WTC11 (cell line): ENCODE measurements around the gene OR6B2. TPM values are rescaled to one million over a fixed set of nuclear protein-coding genes. Genes with fewer than 3 reads are reported as not detected.

Experiments
- ATAC-seq: fragments of 200-7000 bp; cut with Tn5 transposase; 2 replicates; pipeline ENCODE4 v1.10.0; 2021; ENCODE audit warnings: mild to moderate bottlenecking, moderate library complexity
- CTCF ChIA-PET: fragments of 300-600 bp; sonication (Branson Sonifier 250); formaldehyde crosslinking; loops from one replicate; lab custom pipeline; 2021; ENCODE audit warnings: antibody characterized with exemption; lab: Charles Lee
- POLR2A ChIA-PET: fragments of 350-600 bp; sonication (Branson Sonifier 250); formaldehyde crosslinking; loops from one replicate; lab custom pipeline; 2021; ENCODE audit warnings: antibody characterized with exemption; lab: Charles Lee
- DNase-seq: peaks from one replicate; pipeline ENCODE4 v3.0.0; 2021; ENCODE audit warnings: low spot score
- H3K27ac Mint-ChIP-seq: 2 replicates; pipeline ENCODE4 v1.8.0; 2021; ENCODE audit warnings: mixed read lengths
- H3K27me3 Mint-ChIP-seq: 2 replicates; pipeline ENCODE4 v1.8.0; 2021; ENCODE audit warnings: low read depth, mild to moderate bottlenecking, moderate library complexity, mixed read lengths
- H3K36me3 Mint-ChIP-seq: 2 replicates; pipeline ENCODE4 v1.8.0; 2021; ENCODE audit warnings: mixed read lengths
- H3K4me1 Mint-ChIP-seq: 2 replicates; pipeline ENCODE4 v1.8.0; 2022; ENCODE audit warnings: mixed read lengths
- H3K4me3 Mint-ChIP-seq: 2 replicates; pipeline ENCODE4 v1.8.0; 2021; ENCODE audit warnings: mild to moderate bottlenecking, moderate library complexity, mixed read lengths
- H3K9me3 Mint-ChIP-seq: 2 replicates; pipeline ENCODE4 v1.8.0; 2021; ENCODE audit warnings: mixed read lengths
- CDX4 ChIP-seq: fragments of 250-450 bp; sonication (Bioruptor Pico); IDR thresholded peaks from 2 replicates; pipeline ENCODE4 v1.9.0; 2021; ENCODE audit warnings: moderate library complexity, mild to moderate bottlenecking, inconsistent platforms, borderline replicate concordance
- ELF4 ChIP-seq: sonication (generic); formaldehyde crosslinking; IDR thresholded peaks from 2 replicates; pipeline ENCODE4 v1.8.1; 2022; ENCODE audit warnings: low read depth, mild to moderate bottlenecking, moderate library complexity, missing genetic modification reagents
- GABPB1 ChIP-seq: sonication (generic); formaldehyde crosslinking; IDR thresholded peaks from 2 replicates; pipeline ENCODE4 v1.8.1; 2023; ENCODE audit warnings: mild to moderate bottlenecking, missing genetic modification reagents
- GRHL2 ChIP-seq: fragments of 250-450 bp; sonication (Bioruptor Pico); IDR thresholded peaks from 2 replicates; pipeline ENCODE4 v1.8.0; 2022; ENCODE audit warnings: mild to moderate bottlenecking, moderate library complexity; ENCODE audit not compliant: insufficient replicate concordance, severe bottlenecking
- GTF2I ChIP-seq: fragments of 250-450 bp; sonication (Bioruptor Pico); conservative IDR thresholded peaks from 2 replicates; pipeline ENCODE4 v1.4.0; 2021; ENCODE audit warnings: mild to moderate bottlenecking
- MXD4 ChIP-seq: fragments of 250-450 bp; sonication (Bioruptor Pico); IDR thresholded peaks from 2 replicates; pipeline ENCODE4 v1.8.0; 2021; ENCODE audit warnings: mild to moderate bottlenecking, moderate library complexity, borderline replicate concordance
- MYBL2 ChIP-seq: sonication (generic); formaldehyde crosslinking; IDR thresholded peaks from 2 replicates; pipeline ENCODE4 v1.8.1; 2023; ENCODE audit warnings: mild to moderate bottlenecking, moderate library complexity, missing genetic modification reagents
- NR2C2 ChIP-seq: sonication (generic); formaldehyde crosslinking; IDR thresholded peaks from 2 replicates; pipeline ENCODE4 v1.8.0; 2022; ENCODE audit warnings: mild to moderate bottlenecking, missing genetic modification reagents
- NR3C1 ChIP-seq: sonication (generic); formaldehyde crosslinking; conservative IDR thresholded peaks from 2 replicates; pipeline ENCODE4 v1.8.1; 2023; ENCODE audit warnings: low read depth, mild to moderate bottlenecking, missing genetic modification reagents
- OVOL2 ChIP-seq: fragments of 250-450 bp; sonication (Bioruptor Pico); IDR thresholded peaks from 2 replicates; pipeline ENCODE4 v1.9.0; 2021; ENCODE audit warnings: mild to moderate bottlenecking, borderline replicate concordance
- PRRX2 ChIP-seq: fragments of 250-450 bp; sonication (Bioruptor Pico); IDR thresholded peaks from 2 replicates; pipeline ENCODE4 v1.8.0; 2021; ENCODE audit warnings: mild to moderate bottlenecking
- SMAD4 ChIP-seq: sonication (generic); formaldehyde crosslinking; IDR thresholded peaks from 2 replicates; pipeline ENCODE4 v1.8.0; 2022; ENCODE audit warnings: mild to moderate bottlenecking, missing genetic modification reagents
- TEAD4 ChIP-seq: sonication (generic); formaldehyde crosslinking; IDR thresholded peaks from 2 replicates; pipeline ENCODE4 v1.8.0; 2022; ENCODE audit warnings: mild to moderate bottlenecking, missing genetic modification reagents
- ZBTB21 ChIP-seq: sonication (generic); formaldehyde crosslinking; IDR thresholded peaks from 2 replicates; pipeline ENCODE4 v1.8.1; 2023; ENCODE audit warnings: mild to moderate bottlenecking, missing genetic modification reagents, borderline replicate concordance
- ZNF121 ChIP-seq: sonication (generic); formaldehyde crosslinking; IDR thresholded peaks from 2 replicates; pipeline ENCODE4 v1.8.0; 2023; ENCODE audit warnings: missing genetic modification reagents
- ZNF219 ChIP-seq: sonication (generic); formaldehyde crosslinking; IDR thresholded peaks from 2 replicates; pipeline ENCODE4 v1.8.0; 2023; ENCODE audit warnings: missing genetic modification reagents, mild to moderate bottlenecking, borderline replicate concordance
- total RNA-seq: library from RNA; stranded (reverse); gene quantifications from 3 replicates; pipeline ENCODE4 v1.2.3, GENCODE V29; 2021
- TF ChIP-seq, protein P1 (sequence below): sonication (generic); formaldehyde crosslinking; IDR thresholded peaks from 2 replicates; pipeline ENCODE4 v1.8.1; 2022; ENCODE audit warnings: low read depth, missing genetic modification reagents, borderline replicate concordance
- TF ChIP-seq, protein P2 (sequence below): sonication (generic); formaldehyde crosslinking; IDR thresholded peaks from 2 replicates; pipeline ENCODE4 v1.8.1; 2023; ENCODE audit warnings: mild to moderate bottlenecking, moderate library complexity, missing genetic modification reagents
- TF ChIP-seq, protein P3 (sequence below): sonication (generic); formaldehyde crosslinking; IDR thresholded peaks from 2 replicates; pipeline ENCODE4 v1.8.0; 2022; ENCODE audit warnings: mild to moderate bottlenecking, missing genetic modification reagents
- TF ChIP-seq, protein P4 (sequence below): fragments of 250-450 bp; sonication (Bioruptor Pico); IDR thresholded peaks from 2 replicates; pipeline ENCODE4 v2.1.2; 2022; ENCODE audit warnings: mild to moderate bottlenecking, moderate library complexity
- TF ChIP-seq, protein P5 (sequence below): sonication (generic); formaldehyde crosslinking; IDR thresholded peaks from 2 replicates; pipeline ENCODE4 v1.8.1; 2023; ENCODE audit warnings: mild to moderate bottlenecking, missing genetic modification reagents
- TF ChIP-seq, protein P6 (sequence below): fragments of 250-450 bp; sonication (Bioruptor Pico); IDR thresholded peaks from 2 replicates; pipeline ENCODE4 v1.9.0; 2021; ENCODE audit warnings: mild to moderate bottlenecking
- TF ChIP-seq, protein P7 (sequence below): sonication (generic); formaldehyde crosslinking; IDR thresholded peaks from 2 replicates; pipeline ENCODE4 v1.8.1; 2022; ENCODE audit warnings: low read depth, mild to moderate bottlenecking, moderate library complexity, missing genetic modification reagents, borderline replicate concordance

Gene OR6B2
- total RNA-seq, 1 experiment from 2014 or later, result not detected

GRCh38 chr2:240002983-240003382 lies 27.2 kb downstream of the OR6B2 start:
- H3K27ac Mint-ChIP-seq, result no peak overlapping the region
- no peaks in the 10 kb centered on the region for H3K9me3 Mint-ChIP-seq
- TF ChIP-seq TEAD4 (CRISPR knock-in tag), result no peak
- TF ChIP-seq PRRX2, result no peak
- TF ChIP-seq, protein P1, sequence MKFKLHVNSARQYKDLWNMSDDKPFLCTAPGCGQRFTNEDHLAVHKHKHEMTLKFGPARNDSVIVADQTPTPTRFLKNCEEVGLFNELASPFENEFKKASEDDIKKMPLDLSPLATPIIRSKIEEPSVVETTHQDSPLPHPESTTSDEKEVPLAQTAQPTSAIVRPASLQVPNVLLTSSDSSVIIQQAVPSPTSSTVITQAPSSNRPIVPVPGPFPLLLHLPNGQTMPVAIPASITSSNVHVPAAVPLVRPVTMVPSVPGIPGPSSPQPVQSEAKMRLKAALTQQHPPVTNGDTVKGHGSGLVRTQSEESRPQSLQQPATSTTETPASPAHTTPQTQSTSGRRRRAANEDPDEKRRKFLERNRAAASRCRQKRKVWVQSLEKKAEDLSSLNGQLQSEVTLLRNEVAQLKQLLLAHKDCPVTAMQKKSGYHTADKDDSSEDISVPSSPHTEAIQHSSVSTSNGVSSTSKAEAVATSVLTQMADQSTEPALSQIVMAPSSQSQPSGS (CRISPR knock-in tag), result no peak
- TF ChIP-seq, protein P2, sequence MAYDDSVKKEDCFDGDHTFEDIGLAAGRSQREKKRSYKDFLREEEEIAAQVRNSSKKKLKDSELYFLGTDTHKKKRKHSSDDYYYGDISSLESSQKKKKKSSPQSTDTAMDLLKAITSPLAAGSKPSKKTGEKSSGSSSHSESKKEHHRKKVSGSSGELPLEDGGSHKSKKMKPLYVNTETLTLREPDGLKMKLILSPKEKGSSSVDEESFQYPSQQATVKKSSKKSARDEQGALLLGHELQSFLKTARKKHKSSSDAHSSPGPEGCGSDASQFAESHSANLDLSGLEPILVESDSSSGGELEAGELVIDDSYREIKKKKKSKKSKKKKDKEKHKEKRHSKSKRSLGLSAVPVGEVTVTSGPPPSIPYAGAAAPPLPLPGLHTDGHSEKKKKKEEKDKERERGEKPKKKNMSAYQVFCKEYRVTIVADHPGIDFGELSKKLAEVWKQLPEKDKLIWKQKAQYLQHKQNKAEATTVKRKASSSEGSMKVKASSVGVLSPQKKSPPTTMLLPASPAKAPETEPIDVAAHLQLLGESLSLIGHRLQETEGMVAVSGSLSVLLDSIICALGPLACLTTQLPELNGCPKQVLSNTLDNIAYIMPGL (CRISPR knock-in tag), result no peak
- TF ChIP-seq GTF2I (CRISPR knock-in tag), result no peak
- H3K36me3 Mint-ChIP-seq, result peaks cover 63% of the 10 kb centered on the region
- DNase-seq (no peak), ATAC-seq (no peak)
- H3K4me1 Mint-ChIP-seq, result peaks cover 3% of the 10 kb centered on the region
- CTCF ChIA-PET, result interaction anchor here (2.0 kb wide), 1 partner anchor 18 kb away, joined by 6 read pairs; no protein-coding TSS in a partner anchor
- H3K4me3 Mint-ChIP-seq, result no peak overlapping the region
- POLR2A ChIA-PET, result no interaction called here
- no peaks in the 10 kb centered on the region for H3K27me3 Mint-ChIP-seq

GRCh38 chr2:240000671-240001070 lies 29.6 kb downstream of the OR6B2 start:
- no peaks in the 10 kb centered on the region for H3K9me3 Mint-ChIP-seq
- TF ChIP-seq, protein P3, sequence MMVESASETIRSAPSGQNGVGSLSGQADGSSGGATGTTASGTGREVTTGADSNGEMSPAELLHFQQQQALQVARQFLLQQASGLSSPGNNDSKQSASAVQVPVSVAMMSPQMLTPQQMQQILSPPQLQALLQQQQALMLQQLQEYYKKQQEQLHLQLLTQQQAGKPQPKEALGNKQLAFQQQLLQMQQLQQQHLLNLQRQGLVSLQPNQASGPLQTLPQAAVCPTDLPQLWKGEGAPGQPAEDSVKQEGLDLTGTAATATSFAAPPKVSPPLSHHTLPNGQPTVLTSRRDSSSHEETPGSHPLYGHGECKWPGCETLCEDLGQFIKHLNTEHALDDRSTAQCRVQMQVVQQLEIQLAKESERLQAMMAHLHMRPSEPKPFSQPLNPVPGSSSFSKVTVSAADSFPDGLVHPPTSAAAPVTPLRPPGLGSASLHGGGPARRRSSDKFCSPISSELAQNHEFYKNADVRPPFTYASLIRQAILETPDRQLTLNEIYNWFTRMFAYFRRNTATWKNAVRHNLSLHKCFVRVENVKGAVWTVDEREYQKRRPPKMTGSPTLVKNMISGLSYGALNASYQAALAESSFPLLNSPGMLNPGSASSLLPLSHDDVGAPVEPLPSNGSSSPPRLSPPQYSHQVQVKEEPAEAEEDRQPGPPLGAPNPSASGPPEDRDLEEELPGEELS, result no peak
- TF ChIP-seq, protein P4, sequence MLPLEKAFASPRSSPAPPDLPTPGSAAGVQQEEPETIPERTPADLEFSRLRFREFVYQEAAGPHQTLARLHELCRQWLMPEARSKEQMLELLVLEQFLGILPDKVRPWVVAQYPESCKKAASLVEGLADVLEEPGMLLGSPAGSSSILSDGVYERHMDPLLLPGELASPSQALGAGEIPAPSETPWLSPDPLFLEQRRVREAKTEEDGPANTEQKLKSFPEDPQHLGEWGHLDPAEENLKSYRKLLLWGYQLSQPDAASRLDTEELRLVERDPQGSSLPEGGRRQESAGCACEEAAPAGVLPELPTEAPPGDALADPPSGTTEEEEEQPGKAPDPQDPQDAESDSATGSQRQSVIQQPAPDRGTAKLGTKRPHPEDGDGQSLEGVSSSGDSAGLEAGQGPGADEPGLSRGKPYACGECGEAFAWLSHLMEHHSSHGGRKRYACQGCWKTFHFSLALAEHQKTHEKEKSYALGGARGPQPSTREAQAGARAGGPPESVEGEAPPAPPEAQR (CRISPR knock-in tag), result no peak
- TF ChIP-seq MXD4 (CRISPR knock-in tag) (no peak), CDX4 (no peak), MYBL2 (CRISPR knock-in tag) (no peak), OVOL2 (CRISPR knock-in tag) (no peak), NR2C2 (CRISPR knock-in tag) (no peak), GABPB1 (no peak), NR3C1 (CRISPR knock-in tag) (no peak), ZNF121 (CRISPR knock-in tag) (no peak), ELF4 (no peak), GRHL2 (CRISPR knock-in tag) (no peak), ZNF219 (no peak), GTF2I (CRISPR knock-in tag) (no peak), SMAD4 (CRISPR knock-in tag) (no peak), ZBTB21 (CRISPR knock-in tag) (no peak)
- TF ChIP-seq, protein P5, sequence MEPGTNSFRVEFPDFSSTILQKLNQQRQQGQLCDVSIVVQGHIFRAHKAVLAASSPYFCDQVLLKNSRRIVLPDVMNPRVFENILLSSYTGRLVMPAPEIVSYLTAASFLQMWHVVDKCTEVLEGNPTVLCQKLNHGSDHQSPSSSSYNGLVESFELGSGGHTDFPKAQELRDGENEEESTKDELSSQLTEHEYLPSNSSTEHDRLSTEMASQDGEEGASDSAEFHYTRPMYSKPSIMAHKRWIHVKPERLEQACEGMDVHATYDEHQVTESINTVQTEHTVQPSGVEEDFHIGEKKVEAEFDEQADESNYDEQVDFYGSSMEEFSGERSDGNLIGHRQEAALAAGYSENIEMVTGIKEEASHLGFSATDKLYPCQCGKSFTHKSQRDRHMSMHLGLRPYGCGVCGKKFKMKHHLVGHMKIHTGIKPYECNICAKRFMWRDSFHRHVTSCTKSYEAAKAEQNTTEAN (CRISPR knock-in tag), result no peak
- TF ChIP-seq, protein P6, sequence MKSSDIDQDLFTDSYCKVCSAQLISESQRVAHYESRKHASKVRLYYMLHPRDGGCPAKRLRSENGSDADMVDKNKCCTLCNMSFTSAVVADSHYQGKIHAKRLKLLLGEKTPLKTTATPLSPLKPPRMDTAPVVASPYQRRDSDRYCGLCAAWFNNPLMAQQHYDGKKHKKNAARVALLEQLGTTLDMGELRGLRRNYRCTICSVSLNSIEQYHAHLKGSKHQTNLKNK (CRISPR knock-in tag), result no peak
- TF ChIP-seq, protein P7, sequence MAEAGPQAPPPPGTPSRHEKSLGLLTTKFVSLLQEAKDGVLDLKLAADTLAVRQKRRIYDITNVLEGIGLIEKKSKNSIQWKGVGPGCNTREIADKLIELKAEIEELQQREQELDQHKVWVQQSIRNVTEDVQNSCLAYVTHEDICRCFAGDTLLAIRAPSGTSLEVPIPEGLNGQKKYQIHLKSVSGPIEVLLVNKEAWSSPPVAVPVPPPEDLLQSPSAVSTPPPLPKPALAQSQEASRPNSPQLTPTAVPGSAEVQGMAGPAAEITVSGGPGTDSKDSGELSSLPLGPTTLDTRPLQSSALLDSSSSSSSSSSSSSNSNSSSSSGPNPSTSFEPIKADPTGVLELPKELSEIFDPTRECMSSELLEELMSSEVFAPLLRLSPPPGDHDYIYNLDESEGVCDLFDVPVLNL (CRISPR knock-in tag), result no peak
- peaks cover 56% of the 10 kb centered on the region for H3K36me3 Mint-ChIP-seq
- no peak overlapping the region for H3K27ac Mint-ChIP-seq
- no peak overlapping the region for H3K4me3 Mint-ChIP-seq
- CTCF ChIA-PET, result no interaction called here
- no peak for ATAC-seq
- DNase-seq, result no peak
- POLR2A ChIA-PET, result interaction anchor here (1.2 kb wide), 1 partner anchor 10 kb away, joined by 3 read pairs; no protein-coding TSS in a partner anchor
- H3K27me3 Mint-ChIP-seq, result no peaks in the 10 kb centered on the region
- H3K4me1 Mint-ChIP-seq, result peaks cover 9% of the 10 kb centered on the region
